ENCODE results near the gene SLC44A1.

The SLC44A1 gene

GRCh38 chr9:105443121-105443520 lies 198.7 kb downstream of the SLC44A1 start:
- no peak for FAIRE-seq
- no peak for DNase-seq (ENCODE audit: extremely low spot score, insufficient read length, low read depth)

DNA sequence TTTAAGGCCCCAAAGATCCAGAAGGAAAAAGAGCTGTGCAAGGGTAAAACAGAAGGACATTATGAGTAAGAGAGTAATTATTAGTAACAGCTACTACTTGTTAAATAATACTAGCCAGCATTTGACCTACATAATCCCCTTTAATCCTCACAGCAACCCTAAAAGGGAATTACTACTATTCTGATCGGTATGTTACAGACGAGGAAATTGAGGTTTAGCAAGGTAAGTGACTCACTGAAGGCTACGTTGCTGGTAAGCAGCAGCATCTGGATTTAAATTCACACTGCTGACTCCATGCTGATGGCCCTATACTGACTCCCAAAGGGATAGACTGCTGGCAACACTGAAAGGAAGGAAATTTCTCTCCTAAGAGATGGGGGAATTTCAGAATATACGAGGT lies 199.7 kb downstream of the SLC44A1 start:
- FAIRE-seq (no peak), DNase-seq (ENCODE audit: extremely low spot score, insufficient read length, low read depth) (no peak)

GRCh38 chr9:105445203-105445881 lies 200.9 kb downstream of the SLC44A1 start:
- no peak for DNase-seq (ENCODE audit: extremely low spot score, insufficient read length, low read depth)
- FAIRE-seq = no peak

GRCh38 chr9:105447386-105447813 lies 202.9 kb downstream of the SLC44A1 start:
- no peak for FAIRE-seq
- DNase-seq (ENCODE audit: extremely low spot score, insufficient read length, low read depth) = no peak

DNA sequence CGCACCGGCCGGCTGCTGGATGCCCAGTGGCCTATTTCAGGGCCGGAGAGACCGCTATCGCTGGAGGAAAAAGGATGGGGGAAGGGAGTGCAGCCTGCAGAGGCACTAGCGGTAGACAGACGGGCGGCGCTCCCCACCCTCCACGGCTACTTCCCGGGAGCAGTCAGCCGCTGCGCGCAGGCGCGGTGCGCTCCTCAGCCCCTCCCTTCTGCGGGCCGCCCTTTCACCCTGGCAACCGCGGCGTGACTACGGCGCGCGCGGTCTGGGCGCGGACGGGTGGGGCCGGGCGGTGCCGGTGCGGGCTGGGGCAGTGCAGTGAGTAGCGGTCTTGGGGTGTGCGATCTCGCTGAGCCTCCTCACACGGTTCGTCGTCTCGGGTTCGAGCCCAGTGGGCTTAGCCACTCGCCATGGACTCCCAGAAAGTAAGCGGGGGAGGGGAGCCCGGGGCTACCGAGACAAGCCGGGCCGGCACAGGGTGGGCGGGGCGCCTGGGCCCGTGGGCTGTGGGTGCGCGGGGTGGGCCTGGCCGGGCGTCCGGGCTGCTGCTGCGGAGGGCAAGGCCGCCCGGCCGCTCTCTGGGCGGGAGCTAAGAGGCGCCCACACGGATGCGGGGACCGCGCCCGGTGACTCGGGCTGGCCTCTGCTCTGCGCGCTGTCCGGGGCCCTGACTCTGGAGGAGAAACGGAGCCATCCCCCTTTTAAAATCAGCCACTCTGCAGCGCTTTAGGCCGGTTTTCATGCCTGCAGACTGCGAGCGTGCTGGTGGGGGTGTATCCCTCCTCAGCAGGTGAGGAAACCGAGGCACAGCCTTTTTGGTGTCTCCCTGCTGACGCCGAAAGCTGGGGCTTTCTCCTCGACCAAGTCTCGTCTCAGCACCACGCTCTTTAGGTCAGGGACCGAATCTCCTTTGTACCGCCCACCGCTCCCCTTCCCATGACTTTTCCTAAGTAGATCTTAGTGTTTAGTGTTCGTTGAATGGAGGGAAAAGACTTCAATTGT lies 203.7 kb downstream of the SLC44A1 start, which contains the start of gene FSD1L:
Gene FSD1L, plus strand, starts transcription at position 221 of the 999 bp plus-strand sequence. Its CDS starts 187 bp downstream, at position 408.
- FAIRE-seq (peak; percentile 89), DNase-seq (ENCODE audit: extremely low spot score, insufficient read length, low read depth) (peak; percentile 88)

GRCh38 chr9:105449081-105449480 lies 204.6 kb downstream of the SLC44A1 start:
- DNase-seq (ENCODE audit: extremely low spot score, insufficient read length, low read depth) (no peak), FAIRE-seq (no peak)

GRCh38 chr9:105452185-105452584 lies 207.7 kb downstream of the SLC44A1 start:
- FAIRE-seq (no peak), DNase-seq (ENCODE audit: extremely low spot score, insufficient read length, low read depth) (no peak)

DNA sequence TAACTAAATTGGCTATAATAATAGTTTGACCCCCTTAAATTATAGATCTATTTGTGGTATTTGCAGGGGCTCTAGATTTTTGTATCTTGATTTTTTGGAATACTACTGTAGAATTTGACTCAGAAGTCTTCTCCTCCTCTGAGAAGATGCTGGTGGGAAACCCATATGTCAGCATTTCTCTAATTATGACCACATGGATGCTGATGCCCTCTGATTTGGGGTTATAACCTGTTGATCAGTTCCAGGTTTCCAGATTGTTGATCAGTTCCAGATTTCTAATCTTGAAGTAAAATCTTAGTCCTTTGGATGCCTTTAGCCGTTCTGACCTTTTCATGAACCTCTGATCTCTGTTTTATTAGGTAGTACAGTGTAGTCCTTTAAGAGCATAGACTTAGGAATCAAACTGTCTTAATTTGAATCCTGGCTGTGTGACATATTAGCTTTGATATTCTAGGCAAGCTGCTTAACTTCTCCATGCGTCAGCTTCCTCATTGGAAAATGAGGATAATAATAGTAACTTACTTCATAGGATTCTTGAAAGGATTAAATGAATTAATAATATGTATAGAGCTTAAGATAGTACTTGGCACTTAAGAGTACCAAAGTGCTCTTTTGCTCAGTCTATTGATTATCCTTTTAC lies 211.5 kb downstream of the SLC44A1 start:
- no peak for FAIRE-seq
- no peak for DNase-seq (ENCODE audit: extremely low spot score, insufficient read length, low read depth)

DNA sequence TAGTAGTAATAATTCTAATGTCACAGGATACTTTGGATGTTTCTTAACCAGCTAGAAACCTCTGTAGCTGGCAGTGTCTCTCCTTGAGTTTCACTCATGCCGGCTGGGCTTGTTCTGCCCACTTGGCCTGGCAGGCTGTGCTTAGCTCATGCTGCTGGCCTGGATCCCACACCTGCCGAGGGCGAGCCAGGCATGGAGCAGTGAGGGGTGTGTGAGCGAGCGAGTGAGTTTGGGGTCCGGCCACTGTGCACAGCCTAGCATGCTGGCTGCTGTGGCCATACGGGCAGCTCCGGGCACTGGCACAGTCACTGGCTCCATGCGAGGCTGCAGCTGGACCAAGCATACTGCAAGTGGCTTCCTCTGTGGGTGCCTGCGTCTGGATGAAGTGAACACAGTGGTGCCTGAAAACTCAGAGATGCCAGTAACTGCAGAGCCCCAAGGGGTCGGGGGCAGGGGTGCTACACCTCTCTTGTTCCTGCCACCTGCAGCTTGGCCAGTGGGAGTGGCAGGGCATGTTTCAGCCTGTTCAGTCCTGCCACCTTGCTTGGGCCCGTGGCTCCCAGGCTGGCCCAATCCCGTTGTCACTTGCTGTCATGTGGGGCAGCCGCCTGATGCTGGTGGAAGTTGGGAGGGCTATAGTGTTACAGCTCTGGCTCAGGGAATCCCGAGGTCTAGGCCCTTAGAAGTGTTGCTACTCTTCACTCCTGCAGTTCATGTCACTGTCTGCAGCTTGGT lies 213.3 kb downstream of the SLC44A1 start:
- FAIRE-seq = no peak

GRCh38 chr9:105458404-105458803 lies 214.0 kb downstream of the SLC44A1 start:
- no peak for DNase-seq (ENCODE audit: extremely low spot score, insufficient read length, low read depth)
- no peak for FAIRE-seq

More for the DNA sequence above, 213.3 kb downstream of the SLC44A1 start:
- DNase-seq (ENCODE audit: extremely low spot score, insufficient read length, low read depth) = no peak

GRCh38 chr9:105459336-105459735 lies 214.9 kb downstream of the SLC44A1 start:
- DNase-seq (ENCODE audit: extremely low spot score, insufficient read length, low read depth) (no peak), FAIRE-seq (no peak)

DNA sequence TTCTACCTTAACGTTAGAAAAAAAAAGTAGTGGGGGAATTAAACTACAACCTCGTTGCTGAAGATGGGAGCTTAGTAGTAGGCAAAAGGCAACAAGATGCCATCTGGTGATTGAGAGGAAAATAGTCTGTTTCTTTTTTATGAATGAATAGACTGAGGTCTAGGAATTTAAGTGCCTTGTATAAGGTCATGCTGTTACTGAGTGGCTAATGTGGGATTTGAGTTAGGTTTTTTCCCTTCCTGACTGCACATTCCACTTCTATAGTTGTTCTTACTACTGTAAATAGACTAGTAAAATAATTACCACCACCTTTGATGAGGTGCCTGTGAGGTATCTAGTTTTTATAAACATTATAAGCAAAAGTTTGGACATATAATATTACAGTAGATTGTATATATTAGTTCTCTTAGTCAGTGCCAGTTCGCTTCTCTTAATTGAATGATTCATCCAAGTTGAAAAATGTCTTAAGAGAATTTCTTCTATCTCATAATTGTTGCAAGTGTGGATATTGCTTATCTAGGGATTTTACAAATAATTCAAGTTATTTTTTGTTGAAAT lies 222.5 kb downstream of the SLC44A1 start:
- FAIRE-seq (no peak), DNase-seq (ENCODE audit: extremely low spot score, insufficient read length, low read depth) (no peak)

DNA sequence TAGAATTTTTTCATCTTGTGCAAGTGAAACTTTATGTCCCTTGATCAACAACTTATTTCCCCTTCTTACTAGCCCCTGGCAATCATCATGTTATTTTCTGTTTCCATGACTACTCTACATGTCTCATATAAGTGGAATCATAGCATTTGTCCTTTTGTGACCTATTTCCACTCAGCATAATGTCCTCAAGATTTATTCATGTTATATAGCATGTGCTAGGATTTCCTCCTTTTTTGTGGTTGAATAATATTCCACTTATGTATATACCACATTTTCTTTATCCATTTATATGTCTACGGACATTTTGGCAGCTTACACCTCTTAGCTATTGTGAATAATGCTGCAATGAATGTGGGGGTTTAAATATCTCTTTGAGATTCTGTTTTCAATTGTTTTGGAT lies 224.4 kb downstream of the SLC44A1 start:
- DNase-seq (ENCODE audit: extremely low spot score, insufficient read length, low read depth) (no peak), FAIRE-seq (no peak)

DNA sequence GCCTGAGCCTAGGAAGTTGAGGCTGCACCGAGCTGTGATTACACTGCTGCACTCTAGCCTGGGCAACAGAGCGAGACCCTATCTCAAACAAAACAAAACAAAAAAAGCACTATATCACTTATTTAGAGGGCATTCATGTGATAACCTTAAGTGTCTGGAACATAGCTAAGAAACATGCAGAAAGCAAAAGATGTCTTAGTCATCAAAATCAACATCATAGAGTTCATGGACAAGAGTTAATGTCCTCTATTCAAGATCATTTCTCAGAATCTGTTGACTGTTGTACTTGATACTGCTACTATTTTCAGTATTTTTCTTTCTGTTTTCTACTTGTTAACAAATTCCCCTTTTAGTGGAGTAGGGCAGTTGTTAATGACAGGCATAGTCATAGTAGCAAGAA lies 228.8 kb downstream of the SLC44A1 start:
- no peak for DNase-seq (ENCODE audit: extremely low spot score, insufficient read length, low read depth)
- no peak for FAIRE-seq

DNA sequence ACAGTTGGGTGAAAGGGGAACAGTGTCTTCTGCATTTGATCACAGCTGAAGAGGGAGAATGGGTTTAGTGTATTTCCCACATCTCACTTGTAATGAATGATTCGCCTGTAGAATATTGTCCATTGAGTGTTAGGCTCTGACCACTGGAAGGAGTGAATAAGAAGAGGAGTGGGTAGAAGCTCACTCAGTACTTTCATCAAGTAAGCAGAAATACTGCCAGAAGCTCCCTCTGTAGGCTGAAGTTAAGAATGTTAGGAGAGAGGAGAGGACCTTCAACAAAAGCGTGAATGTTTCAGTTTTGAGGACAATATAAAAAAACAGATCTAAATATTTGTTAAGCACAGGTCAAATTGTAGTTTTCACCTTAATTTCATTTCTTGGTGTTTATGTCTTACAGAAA lies 230.9 kb downstream of the SLC44A1 start:
- FAIRE-seq = peak; percentile 12
- no peak for DNase-seq (ENCODE audit: extremely low spot score, insufficient read length, low read depth)

DNA sequence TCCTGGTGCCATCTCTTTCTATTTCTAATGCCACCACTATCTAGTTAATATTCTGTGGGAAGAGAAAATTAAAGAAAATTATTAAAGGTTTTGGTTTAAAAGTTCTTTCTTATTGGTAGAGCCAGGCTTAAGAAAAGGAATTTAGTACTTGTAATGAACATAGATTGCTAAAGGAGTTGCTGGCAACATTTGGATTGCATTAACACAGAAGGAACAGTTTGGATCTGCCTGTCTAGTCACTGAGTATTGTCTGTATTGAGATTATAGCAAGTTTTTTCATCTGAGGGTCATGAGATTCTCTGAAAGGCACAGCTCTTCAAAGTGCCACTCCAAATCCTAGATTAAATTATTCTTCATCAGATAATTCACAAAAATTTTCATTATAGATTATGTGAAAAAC lies 235.4 kb downstream of the SLC44A1 start:
- no peak for DNase-seq (ENCODE audit: extremely low spot score, insufficient read length, low read depth)
- no peak for FAIRE-seq

GRCh38 chr9:105483618-105484017 lies 239.2 kb downstream of the SLC44A1 start:
- FAIRE-seq (peak; percentile 64), DNase-seq (ENCODE audit: extremely low spot score, insufficient read length, low read depth) (no peak)

DNA sequence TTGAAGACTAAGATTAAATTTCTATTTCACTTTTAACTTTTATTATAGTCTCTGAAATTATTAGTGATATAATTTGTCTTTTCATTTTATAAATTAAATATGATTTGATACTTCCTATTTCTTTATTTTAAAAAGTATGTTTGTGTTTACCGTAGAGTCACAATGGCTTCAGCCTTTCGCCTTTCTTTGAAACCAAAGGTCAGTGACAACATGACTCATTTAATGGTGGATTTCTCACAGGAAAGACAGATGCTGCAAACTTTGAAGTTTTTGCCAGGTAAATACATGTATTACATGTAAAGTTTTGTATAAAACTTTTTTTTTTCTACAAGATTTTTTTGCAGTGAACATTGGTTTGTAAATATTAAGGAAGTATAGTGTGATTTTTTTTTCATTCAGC lies 239.8 kb downstream of the SLC44A1 start:
- DNase-seq (ENCODE audit: extremely low spot score, insufficient read length, low read depth) = no peak
- no peak for FAIRE-seq

- FAIRE-seq (no peak), DNase-seq (ENCODE audit: extremely low spot score, insufficient read length, low read depth) (no peak)
These were observed 240.7 kb downstream of the SLC44A1 start for GRCh38 chr9:105485131-105485530.

Measured in GM18507 (cell line).